Muscle of arm (tissue), 12 donors: ENCODE data around the gene PRPSAP1. TPM values are rescaled to one million over a fixed set of nuclear protein-coding genes. Genes with fewer than 3 reads are reported as not detected.
"Not testable (repeated sequence)": the region's sequence is repeated elsewhere in the genome, so short reads cannot be mapped to it uniquely, and the experiment has no call there.

Experiments used
- DNase-seq: peaks from one replicate; pipeline ENCODE4 v3.0.0-alpha.2; 2013
- polyA plus RNA-seq, 12 donors: library from polyadenylated mRNA; unstranded; fragments of 120-200 nt; gene quantifications; one replicate each; pipeline ENCODE4 v1.2.1, GENCODE V29; 2013; ENCODE audit not compliant: insufficient read length in 12 of 12

PRPSAP1 gene
- polyA plus RNA-seq, 12 donors = 16.0 to 50.7 (median 33.9) TPM; not detected in 1

GRCh38 chr17:76268015-76268749, 85.5 kb downstream of the PRPSAP1 start:
- peak; percentile 40 for DNase-seq

DNA sequence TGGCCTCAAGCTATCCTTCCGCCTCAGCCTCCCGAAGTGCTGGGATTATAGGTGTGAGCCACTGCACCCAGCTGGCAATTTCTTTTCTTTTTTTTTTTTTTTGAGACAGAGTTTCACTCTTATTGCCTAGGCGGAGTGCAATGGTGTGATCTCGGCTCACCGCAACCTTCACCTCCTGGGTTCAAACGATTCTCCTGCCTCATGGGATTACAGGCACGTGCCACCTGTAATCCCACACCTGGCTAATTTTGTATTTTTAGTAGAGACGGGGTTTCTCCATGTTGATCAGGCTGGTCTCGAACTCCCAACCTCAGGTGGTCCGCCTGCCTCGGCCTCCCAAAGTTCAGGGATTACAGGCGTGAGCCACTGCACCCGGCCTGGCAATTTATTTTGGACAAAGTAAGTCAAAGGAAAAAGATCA, 86.1 kb downstream of the PRPSAP1 start:
- not testable (repeated sequence) for DNase-seq

DNA sequence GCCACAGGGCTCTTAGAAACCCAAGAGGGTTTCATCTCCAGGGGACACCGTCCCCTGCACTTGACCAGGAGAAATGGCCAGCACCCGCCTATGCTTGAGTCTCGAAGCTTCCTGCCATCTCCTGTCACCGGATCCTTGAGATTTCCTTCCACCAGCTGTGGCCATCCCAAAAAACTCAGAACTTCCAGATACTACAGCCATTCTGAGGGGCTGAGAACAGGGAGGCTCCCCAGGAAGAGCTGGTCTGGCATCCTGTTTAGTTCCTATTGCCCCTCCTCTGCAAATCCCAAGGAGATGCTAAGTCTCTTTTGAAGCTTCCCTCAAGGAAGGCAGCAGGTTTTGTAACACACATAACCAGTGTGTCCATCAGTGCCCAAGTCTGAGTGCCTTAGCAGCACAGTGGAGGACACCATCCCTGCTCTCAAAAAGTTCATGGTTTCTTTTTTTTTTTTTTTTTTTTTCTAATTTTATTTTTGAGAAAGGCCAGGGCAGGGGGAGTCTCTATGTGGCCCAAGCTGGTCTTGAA, 86.6 kb downstream of the PRPSAP1 start:
- no peak for DNase-seq

- DNase-seq = no peak
Observed at GRCh38 chr17:76266244-76266938, 87.3 kb downstream of the PRPSAP1 start.

GRCh38 chr17:76265624-76266243, 88.0 kb downstream of the PRPSAP1 start:
- peak; percentile 46 for DNase-seq

DNA sequence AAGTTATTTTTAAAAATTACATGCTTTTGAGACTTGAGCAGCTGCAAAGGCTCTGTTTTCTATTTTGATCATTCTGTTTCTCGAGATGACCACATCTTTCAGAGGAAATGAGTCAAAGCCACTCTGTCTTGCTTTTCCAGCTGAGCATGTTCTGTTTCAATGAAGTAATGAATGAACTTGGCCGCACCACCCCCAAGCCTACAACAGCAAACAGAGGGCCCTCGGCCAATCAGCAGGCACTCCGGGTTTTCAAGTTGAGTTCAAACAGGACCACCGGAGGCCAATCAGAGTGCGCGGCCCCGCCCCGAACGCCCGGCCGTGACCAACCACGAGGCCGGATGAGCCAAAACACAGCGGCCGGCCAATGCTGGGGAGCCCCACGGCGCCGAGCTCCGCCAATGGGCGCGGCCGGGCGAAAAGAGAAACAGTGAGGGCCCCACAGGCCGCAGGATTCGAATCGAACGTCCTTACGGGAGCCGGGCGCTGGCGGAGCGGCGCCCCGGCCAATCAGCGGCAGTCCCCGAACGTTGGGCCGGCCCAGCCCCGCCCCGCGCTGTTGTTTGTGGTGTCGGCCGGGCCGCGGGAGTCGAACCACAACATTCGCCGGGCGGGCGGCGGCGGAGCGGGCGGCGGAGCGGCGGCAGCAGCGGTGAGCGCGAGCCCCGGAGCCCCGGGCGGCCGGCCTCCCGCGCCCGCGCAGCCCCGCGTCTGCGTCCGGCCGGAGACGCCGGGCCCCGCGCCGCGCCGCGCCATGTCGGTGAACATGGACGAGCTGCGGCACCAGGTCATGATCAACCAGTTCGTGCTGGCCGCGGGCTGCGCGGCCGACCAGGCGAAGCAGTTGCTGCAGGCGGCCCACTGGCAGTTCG, 88.7 kb downstream of the PRPSAP1 start, which contains the start of gene UBALD2:
TSS of gene UBALD2 (plus strand) at position 594 of the 869 bp plus-strand sequence. CDS start at position 752, 158 bp downstream.
- DNase-seq = peak; percentile 99

- DNase-seq = no peak
Observed at GRCh38 chr17:76264425-76264754, 89.3 kb downstream of the PRPSAP1 start.

GRCh38 chr17:76263896-76264295, 89.8 kb downstream of the PRPSAP1 start:
- DNase-seq = no peak

DNA sequence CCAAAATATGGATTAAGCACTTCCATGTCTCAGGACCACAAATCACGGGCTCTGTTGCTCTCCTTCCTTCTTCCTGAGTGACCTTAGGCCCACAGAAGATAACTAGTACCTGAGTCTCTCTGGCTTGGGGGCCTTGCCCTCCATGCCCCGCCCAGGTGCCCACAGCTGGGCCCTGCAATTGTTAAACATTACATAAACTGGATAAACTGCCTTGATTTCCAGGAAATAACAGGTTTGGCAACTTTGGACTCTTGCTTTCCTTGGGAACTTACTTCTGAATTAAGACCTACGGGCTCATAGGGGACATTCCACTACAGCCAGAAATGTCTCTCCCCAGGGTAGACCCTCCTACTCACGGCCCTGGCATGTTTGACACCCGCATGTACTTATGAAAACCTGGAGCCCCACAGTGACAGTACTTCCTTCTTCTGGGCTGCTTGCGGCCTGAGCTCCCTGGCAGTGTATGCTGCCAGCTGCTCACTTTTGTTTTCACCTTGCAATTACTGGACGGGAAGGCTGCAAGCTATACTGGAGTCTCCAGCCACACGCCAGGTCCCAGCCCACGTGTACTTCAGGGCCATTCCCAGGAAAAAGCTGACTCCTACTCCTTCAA, 90.9 kb downstream of the PRPSAP1 start:
- no peak for DNase-seq

GRCh38 chr17:76261421-76262215, 92.1 kb downstream of the PRPSAP1 start:
- no peak for DNase-seq

DNA sequence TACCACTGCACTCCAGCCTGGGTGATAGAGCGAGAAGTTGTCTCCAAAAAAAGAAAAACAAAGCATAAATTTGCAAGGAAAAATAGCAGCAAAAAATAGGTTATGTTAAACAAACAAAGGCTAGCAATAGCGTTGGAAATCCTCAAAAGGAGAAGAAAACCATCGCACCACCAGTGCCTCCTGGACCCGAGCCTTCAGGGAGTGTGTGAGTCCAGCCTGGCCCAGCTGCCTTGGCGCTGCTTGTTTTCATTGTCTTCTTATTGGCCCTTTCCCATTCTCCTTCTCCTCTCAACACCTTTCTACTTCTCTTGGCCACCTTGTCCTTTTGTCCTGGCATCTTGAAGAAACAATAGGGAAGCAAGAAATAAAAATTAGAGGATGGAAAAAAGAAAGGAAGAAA, 93.0 kb downstream of the PRPSAP1 start:
- DNase-seq = no peak

GRCh38 chr17:76260220-76260619, 93.5 kb downstream of the PRPSAP1 start:
- DNase-seq = no peak

Other genes starting within 250 kb of the PRPSAP1 start
- under 1 TPM in 5 of 12 donors, not detected in 7; 0.08 to 0.45 (median 0.12) TPM for gene FOXJ1, start 212.7 kb downstream of the PRPSAP1 start, polyA plus RNA-seq
- gene RNF157, start 113.4 kb downstream of the PRPSAP1 start, polyA plus RNA-seq = 10 to 100 TPM in 7 of 12 donors, 1 to 10 TPM in 4, not detected in 1; 7.5 to 30.9 (median 13.0) TPM
- 10 to 100 TPM in 11 of 12 donors, not detected in 1; 10.1 to 93.7 (median 18.1) TPM for gene UBALD2, start 88.6 kb downstream of the PRPSAP1 start, polyA plus RNA-seq
- 10 to 100 TPM in 1 of 12 donors, 1 to 10 TPM in 10, not detected in 1; 2.7 to 10.3 (median 3.4) TPM for gene QRICH2, start 45.6 kb downstream of the PRPSAP1 start, polyA plus RNA-seq
- gene SPHK1, start 30.7 kb upstream of the PRPSAP1 start, polyA plus RNA-seq = 1 to 10 TPM in 8 of 12 donors, under 1 TPM in 2, not detected in 2; 0.91 to 4.8 (median 1.6) TPM
- 10 to 100 TPM in 10 of 12 donors, 1 to 10 TPM in 1, not detected in 1; 9.3 to 25.8 (median 14.5) TPM for gene UBE2O, start 99.2 kb upstream of the PRPSAP1 start, polyA plus RNA-seq
- gene AANAT, start 113.7 kb upstream of the PRPSAP1 start, polyA plus RNA-seq = under 1 TPM in 6 of 12 donors, not detected in 6; 0.33 to 0.66 (median 0.46) TPM
- gene RHBDF2, start 147.5 kb upstream of the PRPSAP1 start, polyA plus RNA-seq = 10 to 100 TPM in 1 of 12 donors, 1 to 10 TPM in 9, not detected in 2; 3.6 to 12.2 (median 4.9) TPM
- 10 to 100 TPM in 11 of 12 donors, not detected in 1; 12.8 to 35.3 (median 15.3) TPM for gene CYGB, start 183.8 kb upstream of the PRPSAP1 start, polyA plus RNA-seq
- gene PRCD, start 186.1 kb upstream of the PRPSAP1 start, polyA plus RNA-seq = 1 to 10 TPM in 10 of 12 donors, not detected in 2; 2.8 to 6.2 (median 3.6) TPM
- 10 to 100 TPM in 1 of 12 donors, 1 to 10 TPM in 9, not detected in 2; 1.3 to 22.9 (median 2.3) TPM for gene ST6GALNAC2, start 231.9 kb upstream of the PRPSAP1 start, polyA plus RNA-seq